ENCODE data around the gene SERPING1. TPM values are rescaled to one million over a fixed set of nuclear protein-coding genes. Genes with fewer than 3 reads are reported as not detected.

Gene SERPING1
- total RNA-seq, 8 experiments from 2014 or later, result 1.7 to 35.1 (median 9.9) TPM

- no peak for ATAC-seq (replicated peaks in 6 of 8)
- H3K4me3 ChIP-seq, result no peak overlapping the region
- in situ Hi-C loops (cut with MboI; ENCODE audit: low pct_unique_long_range_greater_than_20kb in 2 of 9, low sequenced_read_pairs in 9 of 9, unreplicated experiment in 9 of 9), result no loop called here
- whole genome bisulfite sequencing, 10 experiments, result 55 to 94% (median 80%) methylated on average over 1 to 2 of the region's 3 CpGs; no CpG with 5 or more reads in 5 of the 10 experiments
- H3K4me1 ChIP-seq (replicated peaks in 1 of 2), result peaks cover 20 to 22% of the 10 kb centered on the region in 2 donors
- H3K27ac ChIP-seq, result no peak overlapping the region
These were observed 3.8 kb downstream of the SERPING1 start for GRCh38 chr11:57601297-57601696.

GRCh38 chr11:57604296-57605027, 7.0 kb downstream of the SERPING1 start:
- no peak for ATAC-seq (replicated peaks in 6 of 8)

DNA sequence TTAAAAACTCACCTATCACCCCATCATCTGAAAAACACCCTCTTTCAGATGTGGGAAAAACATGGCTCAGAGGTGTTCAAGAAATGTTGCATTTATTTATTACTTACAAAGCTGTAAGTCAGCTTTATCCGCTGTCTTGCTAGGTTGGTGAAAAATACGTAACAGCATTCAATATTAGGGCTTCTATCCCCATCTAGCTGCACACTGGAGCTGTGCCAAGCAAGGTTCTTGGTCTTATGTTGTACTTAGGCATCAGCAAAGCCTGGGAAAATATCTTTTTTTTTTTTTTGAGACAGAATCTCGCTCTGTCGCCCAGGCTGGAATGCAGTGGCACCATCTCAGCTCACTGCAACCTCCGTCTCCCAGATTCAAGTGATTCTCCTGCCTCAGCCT, 7.5 kb downstream of the SERPING1 start:
- no peak for ATAC-seq (replicated peaks in 6 of 8)
- in situ Hi-C loops (cut with MboI; ENCODE audit: low pct_unique_long_range_greater_than_20kb in 2 of 9, low sequenced_read_pairs in 9 of 9, unreplicated experiment in 9 of 9), result no loop called here
- 93 to 100% (median 100%) methylated on average over 1 to 3 of the region's 5 CpGs; no CpG with 5 or more reads in 1 of the 10 experiments for WGBS, 10 experiments
- no peaks in the 10 kb centered on the region for H3K4me1 ChIP-seq (replicated peaks in 1 of 2)
- H3K4me3 ChIP-seq, result no peak overlapping the region
- no peak overlapping the region for H3K27ac ChIP-seq

More at GRCh38 chr11:57604296-57605027, 7.0 kb downstream of the SERPING1 start:
- Histone ChIP-seq H3K4me1 (replicated peaks in 1 of 2) (peaks cover 0 to 3% of the 10 kb centered on the region in 2 donors), H3K4me3 (no peak overlapping the region), H3K27ac (no peak overlapping the region)
- WGBS, 10 experiments, result 0 to 90% (median 63%) methylated on average over 1 to 7 of the region's 8 CpGs; no CpG with 5 or more reads in 1 of the 10 experiments
- in situ Hi-C loops (cut with MboI; ENCODE audit: low pct_unique_long_range_greater_than_20kb in 2 of 9, low sequenced_read_pairs in 9 of 9, unreplicated experiment in 9 of 9), result no loop called here

DNA sequence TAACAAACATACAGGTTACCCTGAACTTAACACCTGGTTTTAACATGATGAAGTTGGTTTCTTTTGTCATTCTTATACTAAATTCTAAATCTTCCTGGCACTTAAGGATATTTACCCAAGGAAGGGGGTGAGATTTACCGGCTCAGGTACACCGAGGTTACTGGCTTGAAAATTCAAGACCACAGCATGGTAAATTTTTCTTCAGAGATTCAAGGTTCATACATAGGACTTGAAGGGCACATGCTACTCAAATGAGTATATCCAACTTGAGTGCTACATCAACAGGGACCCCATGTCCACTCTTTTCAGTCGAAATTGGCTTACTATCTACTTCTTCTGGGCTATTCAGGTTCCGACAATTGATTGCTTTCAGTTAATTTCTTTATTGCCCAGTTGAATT, 12.7 kb downstream of the SERPING1 start:
- Histone ChIP-seq H3K27ac (no peak overlapping the region), H3K4me3 (no peak overlapping the region), H3K4me1 (replicated peaks in 1 of 2) (no peaks in the 10 kb centered on the region)
- WGBS, 10 experiments, result 63 to 100% (median 93%) methylated on average over 1 to 4 of the region's 4 CpGs; no CpG with 5 or more reads in 1 of the 10 experiments
- in situ Hi-C loops (cut with MboI; ENCODE audit: low pct_unique_long_range_greater_than_20kb in 2 of 9, low sequenced_read_pairs in 9 of 9, unreplicated experiment in 9 of 9), result no loop called here
- ATAC-seq (replicated peaks in 6 of 8), result no peak

DNA sequence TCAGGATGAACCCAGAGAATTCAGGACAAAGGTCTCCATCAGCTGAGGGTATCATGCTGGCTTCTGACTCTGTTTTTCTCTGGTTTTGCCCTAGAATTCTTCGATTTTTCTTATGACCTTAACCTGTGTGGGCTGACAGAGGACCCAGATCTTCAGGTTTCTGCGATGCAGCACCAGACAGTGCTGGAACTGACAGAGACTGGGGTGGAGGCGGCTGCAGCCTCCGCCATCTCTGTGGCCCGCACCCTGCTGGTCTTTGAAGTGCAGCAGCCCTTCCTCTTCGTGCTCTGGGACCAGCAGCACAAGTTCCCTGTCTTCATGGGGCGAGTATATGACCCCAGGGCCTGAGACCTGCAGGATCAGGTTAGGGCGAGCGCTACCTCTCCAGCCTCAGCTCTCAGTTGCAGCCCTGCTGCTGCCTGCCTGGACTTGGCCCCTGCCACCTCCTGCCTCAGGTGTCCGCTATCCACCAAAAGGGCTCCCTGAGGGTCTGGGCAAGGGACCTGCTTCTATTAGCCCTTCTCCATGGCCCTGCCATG, 16.8 kb downstream of the SERPING1 start:
- in situ Hi-C loops (cut with MboI; ENCODE audit: low pct_unique_long_range_greater_than_20kb in 2 of 9, low sequenced_read_pairs in 9 of 9, unreplicated experiment in 9 of 9), result no loop called here
- H3K4me3 ChIP-seq, result no peak overlapping the region
- 48 to 100% (median 64%) methylated on average over 1 to 6 of the region's 10 CpGs; no CpG with 5 or more reads in 2 of the 10 experiments for WGBS, 10 experiments
- ATAC-seq (replicated peaks in 6 of 8), result no peak
- H3K4me1 ChIP-seq (replicated peaks in 1 of 2), result no peaks in the 10 kb centered on the region
- H3K27ac ChIP-seq, result no peak overlapping the region

DNA sequence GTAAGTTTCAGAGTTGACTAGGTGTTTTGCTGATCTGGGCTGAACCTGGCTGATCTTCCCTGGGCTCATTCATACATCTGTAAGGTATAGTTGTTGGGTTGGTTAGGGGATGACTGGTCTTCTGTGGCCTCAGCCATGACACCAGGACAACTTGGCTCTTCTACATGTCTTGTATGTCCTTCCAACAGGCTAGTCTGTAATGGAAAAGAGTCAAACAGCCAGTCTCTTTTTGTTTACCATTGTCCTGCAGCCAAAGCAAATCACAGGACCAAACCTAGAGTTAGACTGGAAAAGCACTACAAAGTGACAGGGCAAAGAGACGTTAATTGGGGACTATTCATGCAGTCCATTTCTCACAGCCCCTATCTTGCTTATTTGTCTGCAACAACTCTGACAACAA, 17.8 kb downstream of the SERPING1 start:
- in situ Hi-C loops (cut with MboI; ENCODE audit: low pct_unique_long_range_greater_than_20kb in 2 of 9, low sequenced_read_pairs in 9 of 9, unreplicated experiment in 9 of 9), result no loop called here
- Histone ChIP-seq H3K4me3 (no peak overlapping the region), H3K27ac (no peak overlapping the region), H3K4me1 (replicated peaks in 1 of 2) (no peaks in the 10 kb centered on the region)
- ATAC-seq (replicated peaks in 6 of 8), result no peak
- 20 to 88% (median 67%) methylated on average over 1 of the region's 1 CpG; no CpG with 5 or more reads in 3 of the 10 experiments for WGBS, 10 experiments

DNA sequence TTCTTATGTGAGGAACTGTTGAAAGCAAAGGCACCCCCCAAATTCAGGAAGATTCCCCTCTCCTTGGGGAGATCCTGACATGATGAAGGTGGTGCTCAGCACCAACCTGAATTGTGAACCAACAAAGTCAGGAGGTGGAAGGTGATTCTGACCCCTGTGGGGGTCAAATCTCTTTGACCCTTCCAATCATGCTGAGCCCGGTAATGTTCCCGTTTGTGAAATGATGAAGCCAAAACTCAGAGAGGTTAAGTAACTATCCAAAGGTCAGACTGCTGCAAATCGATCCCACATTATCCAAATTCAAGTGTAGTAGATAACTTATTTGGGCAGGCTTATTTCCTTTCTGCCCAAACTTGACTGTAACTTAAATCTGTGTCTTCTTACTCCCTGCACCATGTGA, 19.1 kb downstream of the SERPING1 start:
- in situ Hi-C loops (cut with MboI; ENCODE audit: low pct_unique_long_range_greater_than_20kb in 2 of 9, low sequenced_read_pairs in 9 of 9, unreplicated experiment in 9 of 9), result no loop called here
- no peaks in the 10 kb centered on the region for H3K4me1 ChIP-seq (replicated peaks in 1 of 2)
- WGBS, 10 experiments, result 11 to 96% (median 69%) methylated on average over 1 to 3 of the region's 3 CpGs; no CpG with 5 or more reads in 2 of the 10 experiments
- no peak overlapping the region for H3K27ac ChIP-seq
- ATAC-seq (replicated peaks in 6 of 8), result no peak
- H3K4me3 ChIP-seq, result no peak overlapping the region

DNA sequence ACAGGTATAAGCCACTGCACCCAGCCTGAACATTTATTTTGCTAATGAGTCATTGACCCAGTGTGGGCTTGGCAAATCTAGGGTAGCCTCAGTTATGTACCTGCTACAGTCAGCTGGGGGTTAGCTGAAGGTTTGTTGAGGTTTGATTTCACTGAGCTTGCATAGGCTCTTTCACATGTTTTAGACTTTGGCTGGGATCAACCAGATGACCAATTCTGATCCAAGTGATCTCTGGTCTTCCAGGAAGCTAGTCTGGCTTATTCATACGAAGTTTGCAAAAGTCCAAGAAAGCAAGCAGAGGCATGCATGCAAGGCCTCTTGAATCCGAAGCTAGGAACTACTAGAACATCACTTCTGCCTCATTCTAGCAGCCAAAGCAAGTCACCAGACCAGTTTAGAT, 21.0 kb downstream of the SERPING1 start:
- in situ Hi-C loops (cut with MboI; ENCODE audit: low pct_unique_long_range_greater_than_20kb in 2 of 9, low sequenced_read_pairs in 9 of 9, unreplicated experiment in 9 of 9), result no loop called here
- H3K4me3 ChIP-seq, result no peak overlapping the region
- no peak overlapping the region for H3K27ac ChIP-seq
- no peak for ATAC-seq (replicated peaks in 6 of 8)
- peaks cover 0 to 4% of the 10 kb centered on the region in 2 donors for H3K4me1 ChIP-seq (replicated peaks in 1 of 2)
- 17 to 100% (median 51%) methylated on average over 1 to 2 of the region's 2 CpGs; no CpG with 5 or more reads in 4 of the 10 experiments for WGBS, 10 experiments

DNA sequence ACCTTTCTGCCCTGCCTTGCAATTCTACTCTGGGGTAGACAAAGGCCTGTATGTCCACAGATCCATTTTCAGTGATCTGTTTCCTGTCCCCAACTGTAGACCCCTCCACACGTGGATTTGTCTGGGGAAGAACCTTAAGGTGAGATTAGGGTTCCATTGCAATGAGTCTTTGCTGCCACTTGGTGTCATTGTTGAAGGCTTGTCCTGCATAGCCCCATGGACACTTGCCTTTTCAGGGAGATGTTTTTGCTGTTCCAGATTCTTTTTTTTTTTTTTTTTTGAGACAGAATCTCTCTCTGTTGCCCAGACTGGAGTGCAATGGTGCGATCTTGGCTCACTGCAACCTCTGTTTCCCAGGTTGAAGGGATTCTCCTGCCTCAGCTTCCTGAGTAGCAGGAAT, 21.8 kb downstream of the SERPING1 start:
- ATAC-seq (replicated peaks in 6 of 8), result no peak
- Histone ChIP-seq H3K4me1 (replicated peaks in 1 of 2) (peaks cover 0 to 4% of the 10 kb centered on the region in 2 donors), H3K4me3 (no peak overlapping the region), H3K27ac (no peak overlapping the region)
- in situ Hi-C loops (cut with MboI; ENCODE audit: low pct_unique_long_range_greater_than_20kb in 2 of 9, low sequenced_read_pairs in 9 of 9, unreplicated experiment in 9 of 9), result no loop called here
- 17 to 100% (median 80%) methylated on average over 1 to 2 of the region's 2 CpGs; no CpG with 5 or more reads in 5 of the 10 experiments for WGBS, 10 experiments

GRCh38 chr11:57620467-57620866, 23.0 kb downstream of the SERPING1 start:
- in situ Hi-C loops (cut with MboI; ENCODE audit: low pct_unique_long_range_greater_than_20kb in 2 of 9, low sequenced_read_pairs in 9 of 9, unreplicated experiment in 9 of 9), result no loop called here
- Histone ChIP-seq H3K4me1 (replicated peaks in 1 of 2) (peaks cover 0 to 4% of the 10 kb centered on the region in 2 donors), H3K27ac (no peak overlapping the region), H3K4me3 (no peak overlapping the region)
- no peak for ATAC-seq (replicated peaks in 6 of 8)

GRCh38 chr11:57622263-57622662, 24.8 kb downstream of the SERPING1 start:
- H3K4me3 ChIP-seq, result no peak overlapping the region
- in situ Hi-C loops (cut with MboI; ENCODE audit: low pct_unique_long_range_greater_than_20kb in 2 of 9, low sequenced_read_pairs in 9 of 9, unreplicated experiment in 9 of 9), result no loop called here
- peaks cover 0 to 4% of the 10 kb centered on the region in 2 donors for H3K4me1 ChIP-seq (replicated peaks in 1 of 2)
- peak in 1 of 8 experiments; percentile 21 for ATAC-seq (replicated peaks in 6 of 8)
- 0 to 37% (median 20%) methylated on average over 1 to 3 of the region's 3 CpGs; no CpG with 5 or more reads in 3 of the 10 experiments for WGBS, 10 experiments
- H3K27ac ChIP-seq, result no peak overlapping the region

DNA sequence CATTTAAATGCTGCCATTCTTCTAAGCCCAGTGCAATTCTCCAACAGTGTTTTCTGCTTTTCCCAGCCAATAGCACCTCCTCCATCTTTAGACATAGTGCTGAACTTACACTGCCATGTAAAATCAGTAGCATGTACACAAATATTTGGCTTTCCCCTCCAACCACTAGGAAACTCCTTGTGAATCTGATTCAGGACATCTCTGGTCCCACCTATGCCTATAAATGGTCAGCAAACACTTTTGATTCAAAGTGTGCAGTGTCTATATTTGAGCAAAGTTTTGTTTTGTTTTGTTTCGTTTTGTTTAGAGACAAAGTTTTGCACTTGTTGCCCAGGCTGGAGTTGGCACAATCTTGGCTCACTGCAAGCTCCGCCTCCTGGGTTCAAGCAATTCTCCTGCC, 27.4 kb downstream of the SERPING1 start:
- no peak overlapping the region for H3K4me3 ChIP-seq
- 40 to 87% (median 67%) methylated on average over 1 to 2 of the region's 2 CpGs; no CpG with 5 or more reads in 6 of the 10 experiments for WGBS, 10 experiments
- H3K4me1 ChIP-seq (replicated peaks in 1 of 2), result peaks cover 0 to 4% of the 10 kb centered on the region in 2 donors
- in situ Hi-C loops (cut with MboI; ENCODE audit: low pct_unique_long_range_greater_than_20kb in 2 of 9, low sequenced_read_pairs in 9 of 9, unreplicated experiment in 9 of 9), result loop anchor here in 1 of 9 experiments (25.0 kb wide), 1 partner anchor 138 kb away; no protein-coding TSS in a partner anchor
- ATAC-seq (replicated peaks in 6 of 8), result no peak
- H3K27ac ChIP-seq, result no peak overlapping the region

DNA sequence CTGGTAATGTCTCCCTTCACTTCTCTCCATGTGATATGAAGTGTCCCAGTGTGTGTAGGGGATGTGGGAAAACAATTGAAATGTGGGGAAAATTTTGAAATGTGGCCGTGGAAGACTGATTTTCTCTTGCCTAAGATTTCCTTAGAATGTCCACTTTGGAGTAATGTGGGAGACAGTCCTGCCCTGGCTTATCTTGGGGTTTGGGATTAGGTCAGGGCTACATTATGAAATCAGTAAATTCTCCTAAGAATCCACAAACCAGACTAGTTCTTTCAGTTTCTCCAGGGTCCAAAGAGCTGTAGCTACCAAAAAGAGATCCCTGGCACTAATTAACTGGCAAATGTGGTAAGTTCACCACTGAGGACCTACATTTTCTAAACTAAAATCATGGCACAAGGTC, 29.4 kb downstream of the SERPING1 start:
- in situ Hi-C loops (cut with MboI; ENCODE audit: low pct_unique_long_range_greater_than_20kb in 2 of 9, low sequenced_read_pairs in 9 of 9, unreplicated experiment in 9 of 9), result loop anchor here in 1 of 9 experiments (25.0 kb wide), 1 partner anchor 140 kb away; no protein-coding TSS in a partner anchor
- Histone ChIP-seq H3K4me1 (replicated peaks in 1 of 2) (peaks cover 0 to 4% of the 10 kb centered on the region in 2 donors), H3K4me3 (no peak overlapping the region), H3K27ac (no peak overlapping the region)
- no peak for ATAC-seq (replicated peaks in 6 of 8)
- WGBS, 10 experiments, result 43 to 90% (median 67%) methylated on average over 1 of the region's 1 CpG; no CpG with 5 or more reads in 5 of the 10 experiments

Data from motor neuron (in vitro differentiated cells).